ENCODE measurements around the gene CDKN2B.
"Not testable (repeated sequence)": the region's sequence is repeated elsewhere in the genome, so short reads cannot be mapped to it uniquely, and the experiment has no call there.

Gene CDKN2B

GRCh38 chr9:21968331-21969010 lies 40.6 kb downstream of the CDKN2B start:
- FAIRE-seq, result no peak

GRCh38 chr9:21967702-21968101 lies 41.4 kb downstream of the CDKN2B start:
- FAIRE-seq, result no peak

GRCh38 chr9:21967169-21967568 lies 41.9 kb downstream of the CDKN2B start:
- no peak for FAIRE-seq

GRCh38 chr9:21966140-21966851 lies 42.8 kb downstream of the CDKN2B start:
- FAIRE-seq, result no peak

GRCh38 chr9:21965401-21965951 lies 43.6 kb downstream of the CDKN2B start:
- no peak for FAIRE-seq

- no peak for FAIRE-seq
Observed at GRCh38 chr9:21964925-21965385, 44.1 kb downstream of the CDKN2B start.

- no peak for FAIRE-seq
Observed at GRCh38 chr9:21961569-21961968, 47.5 kb downstream of the CDKN2B start.

- not testable (repeated sequence) for FAIRE-seq
Observed at GRCh38 chr9:21959268-21959667, 49.8 kb downstream of the CDKN2B start.

- no peak for FAIRE-seq
Observed at GRCh38 chr9:21958833-21959232, 50.3 kb downstream of the CDKN2B start.

Measured in G401.6 (cell line).